Caco-2 (cell line): ENCODE measurements around the gene CSMD2. TPM values are rescaled to one million over a fixed set of nuclear protein-coding genes. Genes with fewer than 3 reads are reported as not detected.

ENCODE experiments used
- BruUV-seq: library from RNA; stranded (reverse); fragments of 400-500 nt; replicated peaks from 2 replicates; lab custom pipeline; 2021; lab: Mats Ljungman, UMichigan
- CTCF ChIA-PET: fragments of 300-600 bp; sonication (Branson Sonifier 250); formaldehyde crosslinking; loops from one replicate; lab custom pipeline; 2022; ENCODE audit warnings: antibody characterized with exemption; lab: Charles Lee
- POLR2A ChIA-PET: fragments of 300-600 bp; sonication (Branson Sonifier 250); formaldehyde crosslinking; loops from one replicate; lab custom pipeline; 2022; ENCODE audit warnings: antibody characterized with exemption; lab: Charles Lee
- DNase-seq, 2 experiments: peaks; one replicate each; pipeline versions ENCODE4 v3.0.0 to v3.0.0-alpha.2; 2020 to 2022
- H3K27me3 ChIP-seq: replicated peaks from 2 replicates; pipeline ENCODE4 v1.6.0; 2011; ENCODE audit warnings: low read length; ENCODE audit not compliant: control insufficient read depth, insufficient read depth
- H3K36me3 ChIP-seq: 2 replicates; pipeline ENCODE4 v1.5.1; 2011; ENCODE audit warnings: low read length; ENCODE audit not compliant: control insufficient read depth, insufficient read depth
- H3K4me1 ChIP-seq: fragments of 250-450 bp; sonication (Bioruptor Pico); 2 replicates; pipeline ENCODE4 v1.5.1; 2020; ENCODE audit warnings: mild to moderate bottlenecking
- H3K4me3 ChIP-seq: 2 replicates; pipeline ENCODE4 v1.5.1; 2011; ENCODE audit warnings: low read depth, mild to moderate bottlenecking, control low read depth, low read length
- H3K9me3 ChIP-seq: fragments of 250-450 bp; sonication (Bioruptor Pico); 2 replicates; pipeline ENCODE4 v1.5.1; 2020; ENCODE audit warnings: mild to moderate bottlenecking, moderate library complexity
- H3K27ac Mint-ChIP-seq: one replicate; pipeline ENCODE4 v1.8.0; 2022; ENCODE audit warnings: mixed read lengths; ENCODE audit not compliant: unreplicated experiment
- H3K27me3 Mint-ChIP-seq: one replicate; pipeline ENCODE4 v1.8.0; 2022; ENCODE audit warnings: mixed read lengths; ENCODE audit not compliant: insufficient read depth, unreplicated experiment
- H3K36me3 Mint-ChIP-seq: one replicate; pipeline ENCODE4 v1.8.0; 2022; ENCODE audit warnings: mild to moderate bottlenecking, mixed read lengths; ENCODE audit not compliant: insufficient read depth, unreplicated experiment
- H3K4me1 Mint-ChIP-seq: one replicate; pipeline ENCODE4 v1.8.0; 2022; ENCODE audit warnings: low read depth, mixed read lengths; ENCODE audit not compliant: unreplicated experiment
- H3K4me3 Mint-ChIP-seq: one replicate; pipeline ENCODE4 v1.8.0; 2022; ENCODE audit warnings: mild to moderate bottlenecking, moderate library complexity, mixed read lengths; ENCODE audit not compliant: unreplicated experiment
- H3K9me3 Mint-ChIP-seq: one replicate; pipeline ENCODE4 v1.8.0; 2022; ENCODE audit warnings: mixed read lengths; ENCODE audit not compliant: unreplicated experiment
- intact Hi-C: fragments of 100-400 bp; cut with micrococcal nuclease; formaldehyde crosslinking; loops from one replicate; pipeline ENCODE4 v1.10.0; 2022; ENCODE audit not compliant: unreplicated experiment
- total RNA-seq: library from RNA; stranded (reverse); gene quantifications from 2 replicates; pipeline ENCODE4 v1.2.3, GENCODE V29; 2022
- TF ChIP-seq, protein P1 (sequence below), 2 experiments: fragments of 200-600 bp in 1 of 2; IDR thresholded peaks; 1 replicate in 1 of 2; 2 replicates in 1 of 2; pipeline versions ENCODE4 v1.5.1 to v1.8.0; 2011 to 2022; ENCODE audit warnings: antibody characterized with exemption in 1 of 2, control low read depth in 1 of 2, inconsistent platforms in 1 of 2, low read depth in 1 of 2, low read length in 1 of 2, mild to moderate bottlenecking in 1 of 2, moderate library complexity in 1 of 2; ENCODE audit not compliant: insufficient read depth in 1 of 2, severe bottlenecking in 1 of 2, unreplicated experiment in 1 of 2

The CSMD2 gene
- total RNA-seq, 1 experiment from 2014 or later: not detected

DNA sequence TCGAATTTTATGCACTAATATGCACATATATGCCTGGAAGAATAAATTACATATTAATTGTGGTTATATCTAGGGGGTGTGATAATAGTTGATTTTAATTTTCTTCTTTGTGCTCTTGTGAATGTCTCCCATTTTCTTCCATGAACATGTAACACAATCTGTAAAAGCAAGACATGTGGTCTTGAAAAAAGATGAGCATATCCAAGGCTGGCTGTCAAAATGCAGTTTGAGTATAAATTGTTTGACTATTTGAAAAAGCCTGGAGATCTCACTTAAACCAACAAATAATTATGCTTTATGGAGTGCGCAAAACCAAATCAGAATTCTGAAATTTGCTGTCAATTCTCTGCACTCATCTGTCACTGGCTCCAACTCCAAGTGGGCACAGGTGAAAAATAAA lies 157.3 kb downstream of the CSMD2 start:
- no TSS peak for BruUV-seq
- Histone ChIP-seq H3K36me3 (no peaks in the 10 kb centered on the region), H3K9me3 (no peaks in the 10 kb centered on the region), H3K4me3 (no peak overlapping the region), H3K4me1 (no peaks in the 10 kb centered on the region), H3K27me3 (no peaks in the 10 kb centered on the region; the same call in 1 of the 2 replicates)
- Mint-ChIP-seq H3K27me3 (peaks cover 11% of the 10 kb centered on the region), H3K4me1 (peaks cover 11% of the 10 kb centered on the region), H3K36me3 (no peaks in the 10 kb centered on the region), H3K9me3 (no peaks in the 10 kb centered on the region), H3K4me3 (no peak overlapping the region), H3K27ac (no peak overlapping the region)
- DNase-seq: no peak
- CTCF ChIA-PET: no interaction called here
- POLR2A ChIA-PET: no interaction called here
- intact Hi-C loops: no loop called here
- TF ChIP-seq, protein P1, sequence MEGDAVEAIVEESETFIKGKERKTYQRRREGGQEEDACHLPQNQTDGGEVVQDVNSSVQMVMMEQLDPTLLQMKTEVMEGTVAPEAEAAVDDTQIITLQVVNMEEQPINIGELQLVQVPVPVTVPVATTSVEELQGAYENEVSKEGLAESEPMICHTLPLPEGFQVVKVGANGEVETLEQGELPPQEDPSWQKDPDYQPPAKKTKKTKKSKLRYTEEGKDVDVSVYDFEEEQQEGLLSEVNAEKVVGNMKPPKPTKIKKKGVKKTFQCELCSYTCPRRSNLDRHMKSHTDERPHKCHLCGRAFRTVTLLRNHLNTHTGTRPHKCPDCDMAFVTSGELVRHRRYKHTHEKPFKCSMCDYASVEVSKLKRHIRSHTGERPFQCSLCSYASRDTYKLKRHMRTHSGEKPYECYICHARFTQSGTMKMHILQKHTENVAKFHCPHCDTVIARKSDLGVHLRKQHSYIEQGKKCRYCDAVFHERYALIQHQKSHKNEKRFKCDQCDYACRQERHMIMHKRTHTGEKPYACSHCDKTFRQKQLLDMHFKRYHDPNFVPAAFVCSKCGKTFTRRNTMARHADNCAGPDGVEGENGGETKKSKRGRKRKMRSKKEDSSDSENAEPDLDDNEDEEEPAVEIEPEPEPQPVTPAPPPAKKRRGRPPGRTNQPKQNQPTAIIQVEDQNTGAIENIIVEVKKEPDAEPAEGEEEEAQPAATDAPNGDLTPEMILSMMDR (IDR thresholded peaks at IDR 0.05; ENCODE audit: insufficient read depth in 1 of 2, low read depth in 1 of 2, low read length in 1 of 2, severe bottlenecking in 1 of 2, unreplicated experiment in 1 of 2): no peak

DNA sequence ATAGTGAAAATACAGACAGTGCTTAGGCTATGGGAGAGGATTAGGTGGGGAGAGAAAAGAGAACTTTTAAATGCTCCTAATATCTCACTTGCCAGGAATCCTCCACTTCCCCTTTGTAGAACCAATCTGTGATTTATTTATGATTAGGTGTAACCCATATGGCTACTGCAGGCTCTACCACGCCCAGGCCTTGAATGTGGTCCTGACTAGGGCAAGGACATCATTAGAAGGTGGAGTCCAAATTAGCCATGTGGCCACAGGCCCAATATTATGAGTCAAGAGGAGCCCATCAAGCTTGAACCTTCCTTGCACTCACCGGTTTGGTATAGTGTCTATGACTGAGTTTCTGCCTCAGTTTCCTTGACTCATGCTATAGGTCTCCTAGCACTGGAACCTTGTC lies 159.7 kb downstream of the CSMD2 start:
- H3K4me3 ChIP-seq: no peak overlapping the region
- Mint-ChIP-seq H3K4me1 (peaks cover 10% of the 10 kb centered on the region), H3K27ac (no peak overlapping the region), H3K27me3 (peaks cover 12% of the 10 kb centered on the region), H3K4me3 (no peak overlapping the region), H3K9me3 (no peaks in the 10 kb centered on the region), H3K36me3 (no peaks in the 10 kb centered on the region)
- no TSS peak for BruUV-seq
- H3K27me3 ChIP-seq: no peaks in the 10 kb centered on the region; the same call in 1 of the 2 replicates
- ChIA-PET POLR2A (no interaction called here), CTCF (no interaction called here)
- H3K4me1 ChIP-seq: no peaks in the 10 kb centered on the region
- TF ChIP-seq, protein P1 (IDR thresholded peaks at IDR 0.05; ENCODE audit: insufficient read depth in 1 of 2, low read depth in 1 of 2, low read length in 1 of 2, severe bottlenecking in 1 of 2, unreplicated experiment in 1 of 2): no peak
- DNase-seq: no peak
- no peaks in the 10 kb centered on the region for H3K9me3 ChIP-seq
- H3K36me3 ChIP-seq: no peaks in the 10 kb centered on the region
- intact Hi-C loops: no loop called here

DNA sequence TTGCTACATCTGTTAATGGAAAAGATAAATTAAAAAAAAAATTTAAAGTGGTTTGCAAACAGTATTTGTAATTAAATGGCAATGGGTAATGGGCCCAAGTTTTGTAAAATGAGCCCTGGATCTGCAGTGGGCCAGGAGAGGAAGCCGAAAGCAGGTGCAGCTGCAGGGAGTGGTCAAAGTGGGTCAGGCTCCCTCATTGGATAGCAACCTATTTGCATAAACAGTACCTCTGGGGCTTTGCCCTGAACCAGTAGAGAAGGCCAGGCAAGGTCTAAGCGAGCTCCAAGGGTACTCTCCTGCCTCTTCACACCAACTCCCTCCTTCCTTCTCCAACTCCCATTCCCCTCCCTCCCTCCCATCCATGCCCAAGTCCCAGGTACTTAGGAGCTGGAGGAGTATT lies 162.2 kb downstream of the CSMD2 start:
- H3K27ac Mint-ChIP-seq: no peak overlapping the region
- H3K36me3 ChIP-seq: no peaks in the 10 kb centered on the region
- H3K4me1 ChIP-seq: no peaks in the 10 kb centered on the region
- H3K27me3 ChIP-seq: no peaks in the 10 kb centered on the region
- H3K27me3 Mint-ChIP-seq: peaks cover 5% of the 10 kb centered on the region
- no TSS peak for BruUV-seq
- no peaks in the 10 kb centered on the region for H3K9me3 ChIP-seq
- no peaks in the 10 kb centered on the region for H3K36me3 Mint-ChIP-seq
- no peak overlapping the region for H3K4me3 ChIP-seq
- no peaks in the 10 kb centered on the region for H3K9me3 Mint-ChIP-seq
- H3K4me1 Mint-ChIP-seq: no peaks in the 10 kb centered on the region
- no peak for DNase-seq
- CTCF ChIA-PET: no interaction called here
- intact Hi-C loops: no loop called here
- POLR2A ChIA-PET: no interaction called here
- H3K4me3 Mint-ChIP-seq: no peak overlapping the region
- TF ChIP-seq, protein P1 (IDR thresholded peaks at IDR 0.05; ENCODE audit: insufficient read depth in 1 of 2, low read depth in 1 of 2, low read length in 1 of 2, severe bottlenecking in 1 of 2, unreplicated experiment in 1 of 2): no peak
